ENCODE data around the gene TRERF1. TPM values are rescaled to one million over a fixed set of nuclear protein-coding genes. Genes with fewer than 3 reads are reported as not detected.

TRERF1 gene
- total RNA-seq, 4 donors from 2014 or later, result 2.5 to 8.0 (median 3.4) TPM

DNA sequence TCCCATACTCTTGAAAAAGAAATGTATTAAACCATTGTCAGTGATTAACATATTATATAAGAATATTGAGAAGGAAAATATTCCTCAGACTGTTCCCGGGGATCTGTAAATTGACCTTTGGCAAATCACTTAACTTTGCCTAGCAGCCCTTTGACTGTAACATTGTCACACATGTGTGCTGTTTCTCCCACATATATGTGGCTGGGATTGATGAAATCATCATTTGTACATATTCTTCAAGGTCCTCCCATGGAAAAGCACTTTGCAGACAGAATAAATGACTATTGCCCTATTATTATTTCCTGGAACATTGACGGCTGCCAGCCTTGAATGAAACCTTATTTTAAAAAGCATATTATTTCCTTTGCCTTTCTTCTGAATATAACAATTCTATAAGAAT is 36.4 kb upstream of the TRERF1 start:
- in situ Hi-C loops (cut with MboI; ENCODE audit: low pct_ligation_motif_present in 1 of 4, low pct_unique_long_range_greater_than_20kb in 1 of 4, low sequenced_read_pairs in 3 of 4), result no loop called here
- Histone ChIP-seq H3K36me3 (no peaks in the 10 kb centered on the region), H3K9me3 (no peaks in the 10 kb centered on the region), H3K27ac (no peak overlapping the region), H3K4me1 (no peaks in the 10 kb centered on the region), H3K4me3 (no peak overlapping the region), H3K27me3 (no peaks in the 10 kb centered on the region)
- 67 to 68% methylated on average over 2 of the region's 2 CpGs for WGBS, 2 donors (ENCODE audit: low coverage in 1 of 2)
- intact Hi-C loops (cut with DNase I; ENCODE audit: low total_unique reads), result no loop called here
- DNase-seq, result no peak
- no peak for TF ChIP-seq POLR2AphosphoS5 (IDR thresholded peaks at IDR 0.05)
- no peak for TF ChIP-seq EP300 (IDR thresholded peaks at IDR 0.05; ENCODE audit: low read depth)
- no peak for TF ChIP-seq CTCF (IDR thresholded peaks at IDR 0.05)
- no peak for TF ChIP-seq POLR2A (IDR thresholded peaks at IDR 0.05)

- in situ Hi-C loops (cut with MboI; ENCODE audit: low pct_ligation_motif_present in 1 of 4, low pct_unique_long_range_greater_than_20kb in 1 of 4, low sequenced_read_pairs in 3 of 4), result no loop called here
- WGBS, 2 donors (ENCODE audit: low coverage in 1 of 2), result 88 to 90% methylated on average over 1 of the region's 1 CpG
- no peak overlapping the region for H3K4me3 ChIP-seq
- no peaks in the 10 kb centered on the region for H3K4me1 ChIP-seq
- TF ChIP-seq EP300 (IDR thresholded peaks at IDR 0.05; ENCODE audit: low read depth) (no peak), POLR2A (IDR thresholded peaks at IDR 0.05) (no peak), POLR2AphosphoS5 (IDR thresholded peaks at IDR 0.05) (no peak), CTCF (IDR thresholded peaks at IDR 0.05) (no peak)
- H3K27ac ChIP-seq, result no peak overlapping the region
- H3K9me3 ChIP-seq, result no peaks in the 10 kb centered on the region
- no peak for DNase-seq
- H3K36me3 ChIP-seq, result no peaks in the 10 kb centered on the region
- intact Hi-C loops (cut with DNase I; ENCODE audit: low total_unique reads), result no loop called here
- H3K27me3 ChIP-seq, result no peaks in the 10 kb centered on the region
Observed at GRCh38 chr6:42484261-42484660, 32.5 kb upstream of the TRERF1 start.

DNA sequence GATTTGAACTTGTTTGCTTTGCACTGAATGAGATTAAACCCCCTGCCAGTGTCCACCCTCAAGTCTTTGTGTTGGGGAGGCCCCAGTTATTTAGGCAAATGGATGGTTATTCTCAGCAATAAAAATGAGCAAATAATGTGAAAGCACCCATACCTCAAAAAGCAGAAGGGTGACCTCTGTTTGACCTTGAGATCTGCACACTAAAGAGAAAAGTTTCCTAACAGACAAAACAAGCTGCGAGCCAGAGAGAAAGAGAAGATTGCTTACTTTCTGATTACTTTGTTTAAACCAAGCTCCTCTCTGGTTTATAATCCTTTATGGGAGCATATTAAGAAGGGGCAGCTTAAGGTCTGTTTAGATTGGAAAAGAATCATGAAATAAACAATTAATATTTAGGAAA is 30.4 kb upstream of the TRERF1 start:
- TF ChIP-seq POLR2A (IDR thresholded peaks at IDR 0.05) (no peak), POLR2AphosphoS5 (IDR thresholded peaks at IDR 0.05) (peak in 2 of 3 donors; percentile 25 to 27)
- Histone ChIP-seq H3K27me3 (no peaks in the 10 kb centered on the region), H3K4me1 (no peaks in the 10 kb centered on the region), H3K9me3 (no peaks in the 10 kb centered on the region), H3K36me3 (no peaks in the 10 kb centered on the region), H3K4me3 (no peak overlapping the region), H3K27ac (peak overlapping the region; percentile 9 to 62 (median 34))
- intact Hi-C loops (cut with DNase I; ENCODE audit: low total_unique reads) (no loop called here), in situ Hi-C loops (cut with MboI; ENCODE audit: low pct_ligation_motif_present in 1 of 4, low pct_unique_long_range_greater_than_20kb in 1 of 4, low sequenced_read_pairs in 3 of 4) (no loop called here)
- DNase-seq, result no peak
- WGBS, 2 donors (ENCODE audit: low coverage in 1 of 2), result 51 to 57% methylated on average over 1 of the region's 1 CpG

DNA sequence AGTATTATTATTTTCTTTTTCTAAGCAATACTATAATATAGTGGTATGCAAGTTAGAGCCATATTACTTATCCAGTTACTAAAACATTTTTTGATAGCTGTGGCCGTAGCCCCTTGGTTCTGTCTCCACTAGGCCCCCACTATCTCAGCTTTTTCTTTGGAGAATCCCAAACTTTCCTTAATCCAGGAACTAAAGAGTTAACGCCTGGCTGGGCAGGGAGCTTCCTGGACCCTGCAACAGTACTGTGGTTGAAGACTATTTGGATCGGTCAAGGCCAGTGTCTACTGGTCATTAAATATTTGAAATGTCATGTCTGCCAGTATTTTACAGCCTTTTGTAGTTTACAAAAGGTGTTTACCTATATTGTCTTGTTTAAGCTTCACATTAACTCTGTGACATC is 20.0 kb upstream of the TRERF1 start:
- intact Hi-C loops (cut with DNase I; ENCODE audit: low total_unique reads), result no loop called here
- no peak for DNase-seq
- H3K4me3 ChIP-seq, result no peak overlapping the region
- H3K27ac ChIP-seq, result no peak overlapping the region
- no peak for TF ChIP-seq POLR2A (IDR thresholded peaks at IDR 0.05)
- no peak for TF ChIP-seq CTCF (IDR thresholded peaks at IDR 0.05)
- no peak for TF ChIP-seq EP300 (IDR thresholded peaks at IDR 0.05; ENCODE audit: low read depth)
- TF ChIP-seq POLR2AphosphoS5 (IDR thresholded peaks at IDR 0.05), result no peak
- no peaks in the 10 kb centered on the region for H3K27me3 ChIP-seq
- H3K4me1 ChIP-seq, result no peaks in the 10 kb centered on the region
- in situ Hi-C loops (cut with MboI; ENCODE audit: low pct_ligation_motif_present in 1 of 4, low pct_unique_long_range_greater_than_20kb in 1 of 4, low sequenced_read_pairs in 3 of 4), result no loop called here
- WGBS, 2 donors (ENCODE audit: low coverage in 1 of 2), result 35 to 57% methylated on average over 3 of the region's 3 CpGs
- no peaks in the 10 kb centered on the region for H3K36me3 ChIP-seq
- H3K9me3 ChIP-seq, result peaks cover 11 to 17% of the 10 kb centered on the region in 2 donors

DNA sequence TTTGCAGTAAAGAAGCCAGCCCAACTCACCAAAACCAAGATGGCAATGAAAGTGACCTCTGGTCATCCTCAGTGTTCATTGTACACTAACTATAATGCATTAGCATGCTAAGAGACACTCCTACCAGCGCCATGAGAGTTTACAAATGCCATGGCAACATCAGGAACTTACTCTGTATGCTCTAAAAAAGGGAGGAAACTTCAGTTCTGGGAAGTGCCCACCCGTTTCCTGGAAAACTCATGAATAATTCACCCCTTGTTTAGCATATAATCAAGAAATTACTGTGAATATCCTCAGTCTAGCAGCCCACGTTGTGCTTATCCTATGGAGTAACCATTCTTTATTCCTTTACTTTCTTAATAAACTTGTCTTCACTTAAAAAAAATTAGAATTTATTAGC is 19.4 kb upstream of the TRERF1 start:
- Histone ChIP-seq H3K27me3 (no peaks in the 10 kb centered on the region), H3K4me1 (no peaks in the 10 kb centered on the region), H3K36me3 (no peaks in the 10 kb centered on the region), H3K9me3 (peaks cover 11 to 17% of the 10 kb centered on the region in 2 donors), H3K27ac (no peak overlapping the region), H3K4me3 (no peak overlapping the region)
- intact Hi-C loops (cut with DNase I; ENCODE audit: low total_unique reads) (no loop called here), in situ Hi-C loops (cut with MboI; ENCODE audit: low pct_ligation_motif_present in 1 of 4, low pct_unique_long_range_greater_than_20kb in 1 of 4, low sequenced_read_pairs in 3 of 4) (no loop called here)
- 78 to 81% methylated on average over 3 of the region's 3 CpGs for WGBS, 2 donors (ENCODE audit: low coverage in 1 of 2)
- no peak for TF ChIP-seq POLR2A (IDR thresholded peaks at IDR 0.05)
- no peak for TF ChIP-seq POLR2AphosphoS5 (IDR thresholded peaks at IDR 0.05)
- TF ChIP-seq CTCF (IDR thresholded peaks at IDR 0.05), result no peak
- no peak for TF ChIP-seq EP300 (IDR thresholded peaks at IDR 0.05; ENCODE audit: low read depth)
- DNase-seq, result no peak

Data from transverse colon (tissue), 4 donors.